Stimulated activated naive CD8-positive, alpha-beta T cell treated with anti-CD3 and anti-CD28 coated beads, Interleukin-15, Interleukin-2, amounts not matched to agents 100 U/mL and 50 U/mL, for 24 hours (primary cell): ENCODE data around the gene SNX25.
"Not testable (repeated sequence)": the region's sequence is repeated elsewhere in the genome, so short reads cannot be mapped to it uniquely, and the experiment has no call there.

Source experiments
- ATAC-seq: fragments of 150-1000 bp; cut with Tn5 transposase; one replicate; pipeline ENCODE4 v1.10.0; 2021
- DNase-seq: peaks from one replicate; pipeline ENCODE4 v3.0.0; 2021

Gene SNX25

DNA sequence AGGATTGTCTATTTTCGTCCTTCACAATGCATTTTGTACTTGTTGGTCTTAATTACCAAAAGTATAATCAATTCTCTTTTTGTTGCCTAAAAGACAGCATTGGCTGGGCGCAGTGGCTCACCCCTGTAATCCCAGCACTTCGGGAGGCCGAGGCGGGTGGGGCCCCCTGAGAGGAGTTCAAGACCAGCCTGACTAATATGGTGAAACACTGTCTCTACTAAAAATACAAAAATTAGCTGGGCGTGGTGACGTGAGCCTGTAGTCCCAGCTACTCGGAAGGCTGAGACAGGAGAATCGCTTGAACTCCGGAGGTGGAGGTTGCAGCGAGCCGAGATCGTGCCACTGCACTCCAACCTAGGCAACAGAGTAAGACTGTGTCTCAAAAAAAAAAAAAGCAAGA is 4.3 kb upstream of the SNX25 start:
- ATAC-seq, DNase-seq: not testable (repeated sequence)

DNA sequence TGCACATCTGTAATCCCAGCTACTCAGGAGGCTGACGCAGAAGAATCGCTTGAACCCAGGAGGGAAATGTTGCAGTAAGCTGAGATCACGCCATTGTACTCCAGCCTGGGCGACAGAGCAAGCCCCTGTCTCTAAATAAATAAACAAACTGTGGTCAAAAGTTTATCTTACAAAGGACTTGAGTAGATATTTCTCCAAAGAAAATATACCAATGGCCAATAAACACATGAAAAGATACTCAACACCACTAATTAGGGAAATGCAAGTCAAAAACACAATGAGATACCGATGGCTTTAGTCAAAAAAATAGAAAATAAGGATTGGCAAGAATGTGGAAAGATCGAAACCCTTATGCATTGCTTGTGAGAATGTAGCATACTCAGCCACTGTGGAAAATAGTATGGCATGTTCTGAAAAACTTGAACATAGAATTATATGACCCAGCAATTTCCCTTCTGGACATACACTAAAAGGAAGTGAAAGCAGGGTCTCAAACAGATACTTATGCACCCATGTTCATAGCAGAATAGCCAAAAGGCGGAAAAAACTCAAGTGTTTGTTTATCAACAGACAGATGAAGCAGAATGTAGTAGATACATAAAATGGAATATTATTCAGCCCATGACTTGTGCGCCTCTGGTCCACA is 3.6 kb upstream of the SNX25 start:
- ATAC-seq (no peak), DNase-seq (no peak)

- ATAC-seq (no peak), DNase-seq (no peak)
These were observed 1.9 kb upstream of the SNX25 start for GRCh38 chr4:185207466-185207865.

DNA sequence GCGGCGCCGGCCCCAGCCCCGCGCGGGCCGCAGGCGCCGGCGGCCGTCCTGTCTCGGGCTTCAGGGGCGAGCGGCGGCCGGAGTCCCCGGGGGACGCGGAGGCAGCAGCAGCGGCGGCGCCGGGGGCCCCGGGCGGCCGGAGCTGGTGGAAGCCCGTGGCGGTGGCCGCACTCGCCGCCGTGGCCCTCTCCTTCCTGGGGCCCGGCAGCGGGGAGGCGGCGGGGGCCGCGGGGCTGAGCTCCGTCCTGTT is 379 bp downstream of the SNX25 start:
- DNase-seq = not testable (repeated sequence)
- peak; percentile 36 for ATAC-seq

GRCh38 chr4:185210102-185210981 is 944 bp downstream of the SNX25 start:
- ATAC-seq = peak; percentile 25

GRCh38 chr4:185211035-185211434 is 1.6 kb downstream of the SNX25 start:
- no peak for ATAC-seq
- no peak for DNase-seq

More at GRCh38 chr4:185210102-185210981, 944 bp downstream of the SNX25 start:
- peak; percentile 59 for DNase-seq

- ATAC-seq = no peak
- DNase-seq = no peak
These were observed 2.2 kb downstream of the SNX25 start for GRCh38 chr4:185211641-185212040.

DNA sequence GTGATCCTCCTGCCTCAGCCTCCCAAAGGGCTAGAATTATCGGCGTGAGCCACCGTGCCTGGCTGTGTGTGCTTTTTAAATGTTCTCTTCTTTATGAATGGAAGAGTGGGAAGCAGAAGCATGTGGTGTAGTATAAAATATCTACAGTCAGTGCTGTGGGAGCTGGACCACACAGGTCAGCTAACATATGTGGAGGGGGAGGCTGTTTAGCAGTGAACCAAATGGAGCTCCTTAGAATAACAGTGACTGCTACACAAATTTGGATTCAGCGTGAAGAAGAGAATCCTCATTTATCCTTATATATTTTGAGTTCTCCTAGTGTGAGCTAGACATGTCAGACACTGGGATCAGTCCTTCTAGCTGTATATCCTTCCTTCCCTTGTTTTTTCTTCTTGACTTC is 3.2 kb downstream of the SNX25 start:
- DNase-seq (no peak), ATAC-seq (no peak)

GRCh38 chr4:185213877-185214276 is 4.5 kb downstream of the SNX25 start:
- DNase-seq = no peak
- no peak for ATAC-seq

DNA sequence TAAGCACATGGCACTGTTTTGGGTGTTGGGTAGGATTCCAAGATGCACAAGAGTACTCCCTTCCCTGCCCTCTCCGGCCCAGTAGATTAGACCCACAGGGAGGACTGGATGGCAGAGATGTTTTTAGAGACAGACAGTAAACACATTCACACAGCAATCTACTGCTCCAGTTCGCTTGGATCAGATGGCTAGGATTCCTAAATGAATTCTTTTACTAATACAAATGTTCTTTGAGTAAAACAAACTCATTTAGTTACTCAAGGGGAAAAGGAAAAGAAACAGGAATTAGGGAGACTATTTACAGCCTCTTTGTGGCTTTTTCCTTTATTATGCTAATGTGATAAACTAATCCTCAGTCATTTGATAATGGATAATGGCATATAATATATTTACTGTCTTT is 5.9 kb downstream of the SNX25 start:
- DNase-seq (no peak), ATAC-seq (no peak)

DNA sequence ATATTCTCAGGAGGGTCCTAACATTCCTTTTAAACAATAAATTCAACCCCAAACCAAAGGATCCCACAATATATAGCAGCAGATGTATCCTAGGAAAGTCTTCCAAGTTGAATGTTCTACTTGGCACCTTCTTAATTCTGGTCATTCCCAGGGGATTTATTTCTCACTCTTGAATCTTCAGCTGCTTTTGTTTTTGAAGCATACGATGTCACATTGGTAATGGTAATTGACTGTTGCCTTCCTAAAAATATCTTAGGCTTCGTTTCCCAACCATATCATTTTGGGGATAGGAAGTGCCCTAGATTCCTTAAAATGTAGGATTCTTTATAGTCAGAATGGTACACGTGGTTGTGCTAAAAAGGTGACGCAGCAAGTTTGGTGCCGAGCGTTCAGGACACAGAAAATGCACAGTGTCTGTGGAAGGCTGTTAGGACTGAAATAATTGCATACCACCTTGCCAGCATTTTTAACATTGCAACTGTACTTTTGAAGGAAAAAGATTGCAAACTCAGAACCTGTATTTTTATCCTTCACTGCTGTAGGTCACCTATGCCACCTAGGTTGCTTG is 8.1 kb downstream of the SNX25 start:
- ATAC-seq (no peak), DNase-seq (no peak)

GRCh38 chr4:185218312-185218711 is 8.9 kb downstream of the SNX25 start:
- ATAC-seq = no peak
- DNase-seq = no peak

- ATAC-seq (no peak), DNase-seq (no peak)
These were observed 10.3 kb downstream of the SNX25 start for GRCh38 chr4:185219551-185220344.

GRCh38 chr4:185221491-185221890 is 12.1 kb downstream of the SNX25 start:
- no peak for DNase-seq
- no peak for ATAC-seq

DNA sequence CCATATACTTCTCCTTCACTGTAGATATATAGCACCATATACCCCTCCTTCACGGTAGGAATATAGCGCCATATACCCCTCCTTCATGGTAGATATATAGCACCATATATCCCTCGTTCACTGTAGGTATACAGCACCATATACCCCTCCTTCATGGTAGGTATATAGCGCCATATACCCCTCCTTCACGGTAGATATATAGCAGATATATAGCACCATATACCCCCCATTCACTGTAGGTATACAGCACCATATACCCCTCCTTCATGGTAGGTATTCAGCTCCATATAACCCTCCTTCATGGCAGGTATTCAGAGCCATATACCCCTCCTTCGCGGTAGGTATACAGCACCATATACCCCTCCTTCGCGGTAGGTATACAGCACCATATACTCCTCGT is 12.5 kb downstream of the SNX25 start:
- ATAC-seq (no peak), DNase-seq (no peak)

GRCh38 chr4:185222598-185222997 is 13.2 kb downstream of the SNX25 start:
- DNase-seq = no peak
- ATAC-seq = no peak

DNA sequence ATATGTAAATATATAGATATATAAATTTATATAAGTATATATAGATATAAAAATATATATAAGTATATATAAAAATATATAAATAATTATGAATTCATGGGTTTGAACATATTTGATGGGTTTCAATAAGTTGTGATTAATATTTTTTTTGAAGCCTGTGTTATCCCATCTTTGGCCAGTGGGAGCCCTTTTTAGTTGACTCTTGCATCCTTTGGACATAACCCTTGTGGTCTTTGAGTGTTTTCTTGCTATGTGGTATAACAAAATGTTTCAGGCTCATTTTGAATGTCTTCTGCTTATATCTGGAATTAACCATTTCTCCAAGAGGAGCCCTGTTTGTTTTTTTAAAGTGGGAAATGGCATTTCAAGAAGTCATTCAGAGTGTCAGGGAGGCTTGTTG is 15.2 kb downstream of the SNX25 start:
- no peak for ATAC-seq

GRCh38 chr4:185225940-185226339 is 16.5 kb downstream of the SNX25 start:
- ATAC-seq = no peak
- no peak for DNase-seq

More for the DNA sequence above, 15.2 kb downstream of the SNX25 start:
- no peak for DNase-seq

DNA sequence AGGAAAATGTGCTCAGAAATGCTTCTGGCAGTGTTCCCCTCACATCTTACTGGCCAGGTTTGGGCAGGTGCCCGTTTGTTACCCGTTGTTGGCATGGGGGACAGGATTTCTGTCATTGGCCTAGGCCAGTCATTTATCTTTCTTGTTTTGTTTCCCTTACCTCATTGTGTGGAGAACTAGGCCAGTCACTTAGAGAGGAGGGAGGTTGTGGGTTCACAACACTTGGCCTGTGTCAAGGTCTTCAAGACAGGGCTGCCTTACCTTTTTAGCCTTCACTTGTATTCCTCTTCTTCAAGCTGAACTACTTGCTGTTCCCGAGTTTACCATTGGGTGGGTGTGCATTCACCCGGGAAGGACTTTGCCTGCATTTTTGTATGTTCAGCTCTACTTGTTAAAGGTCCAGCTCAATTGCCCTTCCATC is 17.7 kb downstream of the SNX25 start:
- DNase-seq = no peak
- no peak for ATAC-seq

DNA sequence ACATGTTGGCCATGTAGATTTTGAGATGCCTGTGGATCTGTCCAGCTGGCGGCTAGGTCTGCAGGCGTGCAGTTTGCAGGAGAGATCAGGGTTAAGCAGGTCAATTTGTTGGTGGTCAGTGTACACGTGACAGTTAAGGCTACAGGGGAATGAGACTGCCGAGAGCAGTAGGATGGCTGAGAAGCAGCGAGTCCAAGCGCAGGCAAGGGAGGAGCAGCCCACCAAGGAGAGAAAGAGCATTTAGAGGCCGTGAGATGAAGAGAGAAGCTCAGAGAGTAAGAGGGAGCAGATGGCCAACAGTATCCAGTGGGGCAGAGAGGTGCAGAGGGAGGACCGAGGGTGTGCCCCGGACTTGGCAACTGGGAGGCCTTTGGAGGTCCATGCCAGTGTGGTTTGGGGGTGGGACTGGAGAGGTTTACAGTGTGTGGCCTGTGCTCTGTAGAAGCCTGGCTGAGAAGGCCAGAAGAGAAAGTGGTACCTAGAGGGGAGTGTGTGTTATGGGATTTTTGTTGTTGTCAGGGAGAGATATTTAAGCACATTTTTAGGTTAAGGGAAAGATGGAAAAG is 18.4 kb downstream of the SNX25 start:
- DNase-seq (no peak), ATAC-seq (no peak)

GRCh38 chr4:185229021-185229818 is 19.8 kb downstream of the SNX25 start:
- DNase-seq (no peak), ATAC-seq (no peak)

GRCh38 chr4:185232370-185232769 is 23.0 kb downstream of the SNX25 start:
- ATAC-seq = no peak
- DNase-seq = no peak
